Measurements from ENCODE around the gene TTC28. TPM values are rescaled to one million over a fixed set of nuclear protein-coding genes. Genes with fewer than 3 reads are reported as not detected.

Gene TTC28
- total RNA-seq, 1 experiment from 2014 or later = 0.12 TPM

DNA sequence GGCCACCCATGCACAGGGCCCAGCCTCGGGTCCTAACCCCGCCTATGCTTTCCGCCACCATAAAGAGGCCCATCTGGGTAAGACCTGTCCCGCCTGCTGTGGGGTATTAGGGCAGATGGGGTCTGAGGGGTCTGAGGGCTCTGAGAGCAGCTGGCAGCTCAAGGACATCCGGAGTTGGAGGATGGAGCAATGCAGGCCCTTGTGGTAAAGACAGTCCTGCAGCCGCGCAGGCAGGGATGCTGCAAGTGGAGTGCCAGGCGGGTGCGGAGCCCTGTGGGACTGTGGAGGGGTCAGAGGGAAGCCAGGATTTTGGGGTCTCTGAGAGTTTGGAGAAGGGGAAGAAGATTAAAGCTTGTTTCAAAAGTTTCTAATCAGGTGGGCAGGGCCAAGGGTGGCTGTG, 679.3 kb downstream of the TTC28 start:
- no TSS peak for BruUV-seq (replicated peaks)
- DNase-seq (ENCODE audit: low read depth, low spot score) (no peak), ATAC-seq (no peak)
- Histone ChIP-seq H3K9me3 (ENCODE audit: control insufficient read depth in 1 of 2, insufficient read depth in 1 of 2, low read depth in 1 of 2, low read length in 2 of 2) (no peaks in the 10 kb centered on the region), H3K9ac (ENCODE audit: low read length) (no peak overlapping the region), H3K4me1 (ENCODE audit: control insufficient read depth in 1 of 2, insufficient read depth in 2 of 2, low read length in 2 of 2) (no peaks in the 10 kb centered on the region), H3K9me2 (ENCODE audit: insufficient read depth) (no peaks in the 10 kb centered on the region), H3K4me2 (ENCODE audit: low read length) (no peak overlapping the region), H3K36me3 (ENCODE audit: control insufficient read depth in 1 of 2, insufficient read depth in 2 of 2, low read length in 2 of 2) (no peaks in the 10 kb centered on the region), H3K79me2 (ENCODE audit: insufficient read depth, low read length) (no peaks in the 10 kb centered on the region), H4K20me1 (ENCODE audit: insufficient read depth) (no peaks in the 10 kb centered on the region), H3K4me3 (replicated peaks in 1 of 2; ENCODE audit: low read depth in 1 of 2, low read length in 2 of 2) (no peak overlapping the region), H3K27me3 (ENCODE audit: insufficient read depth, low read length) (no peaks in the 10 kb centered on the region), H2AFZ (ENCODE audit: low read depth, low read length, poor library complexity, severe bottlenecking) (no peak overlapping the region), H3K27ac (ENCODE audit: low read depth, low read length) (no peak overlapping the region)
- ChIA-PET CTCF (interaction anchor here (0.8 to 1.5 kb wide), 3 partner anchors 9 to 19 kb away, joined by 3 to 5 read pairs (median 4); no protein-coding TSS in a partner anchor), POLR2A (no interaction called here), RAD21 (ENCODE audit: low non-redundant PET in 1 of 2, low total read pairs in 2 of 2, uncharacterized antibody in 2 of 2, unreplicated experiment in 2 of 2) (no interaction called here)
- TF ChIP-seq ELF1 (IDR thresholded peaks at IDR 0.05; ENCODE audit: borderline replicate concordance, low read depth) = no peak
- TF ChIP-seq, protein P1, sequence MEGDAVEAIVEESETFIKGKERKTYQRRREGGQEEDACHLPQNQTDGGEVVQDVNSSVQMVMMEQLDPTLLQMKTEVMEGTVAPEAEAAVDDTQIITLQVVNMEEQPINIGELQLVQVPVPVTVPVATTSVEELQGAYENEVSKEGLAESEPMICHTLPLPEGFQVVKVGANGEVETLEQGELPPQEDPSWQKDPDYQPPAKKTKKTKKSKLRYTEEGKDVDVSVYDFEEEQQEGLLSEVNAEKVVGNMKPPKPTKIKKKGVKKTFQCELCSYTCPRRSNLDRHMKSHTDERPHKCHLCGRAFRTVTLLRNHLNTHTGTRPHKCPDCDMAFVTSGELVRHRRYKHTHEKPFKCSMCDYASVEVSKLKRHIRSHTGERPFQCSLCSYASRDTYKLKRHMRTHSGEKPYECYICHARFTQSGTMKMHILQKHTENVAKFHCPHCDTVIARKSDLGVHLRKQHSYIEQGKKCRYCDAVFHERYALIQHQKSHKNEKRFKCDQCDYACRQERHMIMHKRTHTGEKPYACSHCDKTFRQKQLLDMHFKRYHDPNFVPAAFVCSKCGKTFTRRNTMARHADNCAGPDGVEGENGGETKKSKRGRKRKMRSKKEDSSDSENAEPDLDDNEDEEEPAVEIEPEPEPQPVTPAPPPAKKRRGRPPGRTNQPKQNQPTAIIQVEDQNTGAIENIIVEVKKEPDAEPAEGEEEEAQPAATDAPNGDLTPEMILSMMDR (IDR thresholded peaks at IDR 0.05 in 2 of 3, conservative IDR thresholded peaks at IDR 0.05 in 1 of 3; ENCODE audit: borderline replicate concordance in 1 of 3, insufficient read depth in 1 of 3, low read depth in 2 of 3, low read length in 2 of 3) = no peak
- no peak for TF ChIP-seq SRF (IDR thresholded peaks at IDR 0.05; ENCODE audit: low read depth)
- TF ChIP-seq EZH2 (IDR thresholded peaks at IDR 0.05) = no peak
- TF ChIP-seq EGR1 (IDR thresholded peaks at IDR 0.05; ENCODE audit: low read depth) = no peak
- TF ChIP-seq, protein P2, sequence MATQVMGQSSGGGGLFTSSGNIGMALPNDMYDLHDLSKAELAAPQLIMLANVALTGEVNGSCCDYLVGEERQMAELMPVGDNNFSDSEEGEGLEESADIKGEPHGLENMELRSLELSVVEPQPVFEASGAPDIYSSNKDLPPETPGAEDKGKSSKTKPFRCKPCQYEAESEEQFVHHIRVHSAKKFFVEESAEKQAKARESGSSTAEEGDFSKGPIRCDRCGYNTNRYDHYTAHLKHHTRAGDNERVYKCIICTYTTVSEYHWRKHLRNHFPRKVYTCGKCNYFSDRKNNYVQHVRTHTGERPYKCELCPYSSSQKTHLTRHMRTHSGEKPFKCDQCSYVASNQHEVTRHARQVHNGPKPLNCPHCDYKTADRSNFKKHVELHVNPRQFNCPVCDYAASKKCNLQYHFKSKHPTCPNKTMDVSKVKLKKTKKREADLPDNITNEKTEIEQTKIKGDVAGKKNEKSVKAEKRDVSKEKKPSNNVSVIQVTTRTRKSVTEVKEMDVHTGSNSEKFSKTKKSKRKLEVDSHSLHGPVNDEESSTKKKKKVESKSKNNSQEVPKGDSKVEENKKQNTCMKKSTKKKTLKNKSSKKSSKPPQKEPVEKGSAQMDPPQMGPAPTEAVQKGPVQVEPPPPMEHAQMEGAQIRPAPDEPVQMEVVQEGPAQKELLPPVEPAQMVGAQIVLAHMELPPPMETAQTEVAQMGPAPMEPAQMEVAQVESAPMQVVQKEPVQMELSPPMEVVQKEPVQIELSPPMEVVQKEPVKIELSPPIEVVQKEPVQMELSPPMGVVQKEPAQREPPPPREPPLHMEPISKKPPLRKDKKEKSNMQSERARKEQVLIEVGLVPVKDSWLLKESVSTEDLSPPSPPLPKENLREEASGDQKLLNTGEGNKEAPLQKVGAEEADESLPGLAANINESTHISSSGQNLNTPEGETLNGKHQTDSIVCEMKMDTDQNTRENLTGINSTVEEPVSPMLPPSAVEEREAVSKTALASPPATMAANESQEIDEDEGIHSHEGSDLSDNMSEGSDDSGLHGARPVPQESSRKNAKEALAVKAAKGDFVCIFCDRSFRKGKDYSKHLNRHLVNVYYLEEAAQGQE (IDR thresholded peaks at IDR 0.05; ENCODE audit: low read depth) = no peak
- TF ChIP-seq ZNF274 (IDR thresholded peaks at IDR 0.05; ENCODE audit: low read depth, low read length) = no peak
- TF ChIP-seq, protein P3, sequence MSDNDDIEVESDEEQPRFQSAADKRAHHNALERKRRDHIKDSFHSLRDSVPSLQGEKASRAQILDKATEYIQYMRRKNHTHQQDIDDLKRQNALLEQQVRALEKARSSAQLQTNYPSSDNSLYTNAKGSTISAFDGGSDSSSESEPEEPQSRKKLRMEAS (IDR thresholded peaks at IDR 0.05) = no peak
- TF ChIP-seq, protein P4, sequence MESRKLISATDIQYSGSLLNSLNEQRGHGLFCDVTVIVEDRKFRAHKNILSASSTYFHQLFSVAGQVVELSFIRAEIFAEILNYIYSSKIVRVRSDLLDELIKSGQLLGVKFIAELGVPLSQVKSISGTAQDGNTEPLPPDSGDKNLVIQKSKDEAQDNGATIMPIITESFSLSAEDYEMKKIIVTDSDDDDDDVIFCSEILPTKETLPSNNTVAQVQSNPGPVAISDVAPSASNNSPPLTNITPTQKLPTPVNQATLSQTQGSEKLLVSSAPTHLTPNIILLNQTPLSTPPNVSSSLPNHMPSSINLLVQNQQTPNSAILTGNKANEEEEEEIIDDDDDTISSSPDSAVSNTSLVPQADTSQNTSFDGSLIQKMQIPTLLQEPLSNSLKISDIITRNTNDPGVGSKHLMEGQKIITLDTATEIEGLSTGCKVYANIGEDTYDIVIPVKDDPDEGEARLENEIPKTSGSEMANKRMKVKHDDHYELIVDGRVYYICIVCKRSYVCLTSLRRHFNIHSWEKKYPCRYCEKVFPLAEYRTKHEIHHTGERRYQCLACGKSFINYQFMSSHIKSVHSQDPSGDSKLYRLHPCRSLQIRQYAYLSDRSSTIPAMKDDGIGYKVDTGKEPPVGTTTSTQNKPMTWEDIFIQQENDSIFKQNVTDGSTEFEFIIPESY (IDR thresholded peaks at IDR 0.05; ENCODE audit: extremely low read depth, insufficient replicate concordance, low read length) = no peak
- TF ChIP-seq RAD21 (IDR thresholded peaks at IDR 0.05; ENCODE audit: low read depth) = no peak
- intact Hi-C loops (cut with micrococcal nuclease) = no loop called here
